ACHN (cell line): ENCODE measurements around the gene USH2A.

Source experiments
- DNase-seq: peaks from one replicate; pipeline ENCODE4 v3.0.0-alpha.2; 2015
- in situ Hi-C: cut with HindIII; loops from 2 replicates; pipeline ENCODE4 v1.10.0; 2017; ENCODE audit warnings: low sequenced_read_pairs, low pct_ligation_motif_present, low pct_unique_long_range_greater_than_20kb

The USH2A gene, protein sequence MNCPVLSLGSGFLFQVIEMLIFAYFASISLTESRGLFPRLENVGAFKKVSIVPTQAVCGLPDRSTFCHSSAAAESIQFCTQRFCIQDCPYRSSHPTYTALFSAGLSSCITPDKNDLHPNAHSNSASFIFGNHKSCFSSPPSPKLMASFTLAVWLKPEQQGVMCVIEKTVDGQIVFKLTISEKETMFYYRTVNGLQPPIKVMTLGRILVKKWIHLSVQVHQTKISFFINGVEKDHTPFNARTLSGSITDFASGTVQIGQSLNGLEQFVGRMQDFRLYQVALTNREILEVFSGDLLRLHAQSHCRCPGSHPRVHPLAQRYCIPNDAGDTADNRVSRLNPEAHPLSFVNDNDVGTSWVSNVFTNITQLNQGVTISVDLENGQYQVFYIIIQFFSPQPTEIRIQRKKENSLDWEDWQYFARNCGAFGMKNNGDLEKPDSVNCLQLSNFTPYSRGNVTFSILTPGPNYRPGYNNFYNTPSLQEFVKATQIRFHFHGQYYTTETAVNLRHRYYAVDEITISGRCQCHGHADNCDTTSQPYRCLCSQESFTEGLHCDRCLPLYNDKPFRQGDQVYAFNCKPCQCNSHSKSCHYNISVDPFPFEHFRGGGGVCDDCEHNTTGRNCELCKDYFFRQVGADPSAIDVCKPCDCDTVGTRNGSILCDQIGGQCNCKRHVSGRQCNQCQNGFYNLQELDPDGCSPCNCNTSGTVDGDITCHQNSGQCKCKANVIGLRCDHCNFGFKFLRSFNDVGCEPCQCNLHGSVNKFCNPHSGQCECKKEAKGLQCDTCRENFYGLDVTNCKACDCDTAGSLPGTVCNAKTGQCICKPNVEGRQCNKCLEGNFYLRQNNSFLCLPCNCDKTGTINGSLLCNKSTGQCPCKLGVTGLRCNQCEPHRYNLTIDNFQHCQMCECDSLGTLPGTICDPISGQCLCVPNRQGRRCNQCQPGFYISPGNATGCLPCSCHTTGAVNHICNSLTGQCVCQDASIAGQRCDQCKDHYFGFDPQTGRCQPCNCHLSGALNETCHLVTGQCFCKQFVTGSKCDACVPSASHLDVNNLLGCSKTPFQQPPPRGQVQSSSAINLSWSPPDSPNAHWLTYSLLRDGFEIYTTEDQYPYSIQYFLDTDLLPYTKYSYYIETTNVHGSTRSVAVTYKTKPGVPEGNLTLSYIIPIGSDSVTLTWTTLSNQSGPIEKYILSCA (N-terminal part only)

DNA sequence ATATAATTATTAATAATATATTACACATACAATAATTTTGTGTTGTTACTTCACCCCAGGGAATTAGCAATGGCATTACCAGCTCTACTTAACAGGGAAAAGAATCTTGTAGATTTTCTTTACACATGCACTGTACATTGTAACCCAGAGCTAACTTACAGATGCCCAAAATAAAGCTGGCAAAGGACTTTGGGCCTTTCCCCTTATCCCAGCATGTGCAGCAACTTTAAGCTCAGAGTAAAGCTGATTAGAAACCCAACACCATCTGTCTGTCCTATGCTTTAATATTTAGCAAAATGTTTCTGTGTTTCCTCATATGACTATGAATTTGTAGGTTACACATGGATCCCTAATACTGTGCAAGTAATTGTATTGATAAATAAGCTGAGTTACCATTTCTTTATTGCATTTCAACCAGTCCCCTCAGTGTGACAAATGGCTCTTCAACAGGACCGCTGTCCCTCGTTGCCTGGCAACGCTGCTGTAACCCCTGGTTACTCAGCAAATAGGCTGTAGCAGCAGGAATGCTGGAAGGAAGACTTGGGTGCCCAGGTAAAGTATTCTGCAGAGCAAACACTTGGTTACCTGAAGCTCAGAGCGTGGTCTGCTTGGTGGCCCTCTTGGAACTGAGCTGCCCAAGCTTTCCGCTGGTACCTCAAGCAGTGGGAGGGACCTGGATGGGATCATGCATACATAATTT, at the start of gene USH2A:
TSS of gene USH2A (minus strand) at position 628 of the 700 bp plus-strand sequence. CDS start 1,112 bp downstream, outside the sequence.
- DNase-seq, result no peak
- in situ Hi-C loops, result no loop called here

DNA sequence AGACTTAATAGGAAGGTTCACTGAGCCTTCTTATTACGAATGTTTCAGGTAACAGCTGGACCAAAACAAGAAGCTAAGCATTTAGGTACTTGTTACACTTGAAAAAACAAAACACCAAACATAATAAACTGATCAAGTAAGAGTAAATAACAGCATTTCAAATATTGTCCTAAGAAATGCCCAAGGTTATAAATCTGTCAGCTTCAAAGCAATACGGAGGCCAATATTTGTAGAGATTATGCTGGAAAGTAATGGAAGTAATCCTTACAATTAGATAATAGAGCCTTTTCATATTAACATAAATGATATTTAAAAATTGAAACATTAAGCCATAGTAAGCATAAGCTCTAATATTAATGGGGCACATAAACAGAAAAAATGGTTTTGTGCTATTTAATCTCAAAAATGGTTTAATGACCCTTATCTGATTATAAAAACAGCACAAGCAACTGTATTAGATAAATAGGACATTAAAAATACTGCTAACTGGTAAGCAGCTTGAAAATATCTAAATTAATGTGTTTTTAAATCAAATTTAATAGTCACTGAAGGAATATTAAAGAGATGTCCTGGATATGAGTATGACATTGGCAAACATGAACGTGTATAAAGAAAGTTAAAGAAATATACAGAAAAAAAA, 43.0 kb upstream of the USH2A start:
- in situ Hi-C loops, result no loop called here
- no peak for DNase-seq

DNA sequence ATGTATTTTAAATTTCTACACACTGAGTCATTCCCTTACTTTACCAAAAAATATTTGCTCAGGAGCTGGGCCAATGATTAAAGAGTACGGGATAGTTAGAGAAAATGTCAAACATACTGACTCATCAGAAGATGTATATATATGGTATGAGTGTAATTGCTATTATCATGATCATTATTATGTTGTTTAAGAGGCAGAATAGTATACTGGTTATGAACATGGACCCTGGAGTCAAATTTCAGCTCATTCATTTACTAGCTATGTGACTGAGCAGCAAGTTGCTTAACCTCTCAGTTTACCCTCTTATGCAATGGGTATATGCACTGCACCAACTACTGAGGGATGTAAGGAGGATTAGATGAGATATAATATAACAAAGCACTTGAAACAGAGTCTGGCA, 41.2 kb upstream of the USH2A start:
- in situ Hi-C loops, result no loop called here
- peak; percentile 3 for DNase-seq

DNA sequence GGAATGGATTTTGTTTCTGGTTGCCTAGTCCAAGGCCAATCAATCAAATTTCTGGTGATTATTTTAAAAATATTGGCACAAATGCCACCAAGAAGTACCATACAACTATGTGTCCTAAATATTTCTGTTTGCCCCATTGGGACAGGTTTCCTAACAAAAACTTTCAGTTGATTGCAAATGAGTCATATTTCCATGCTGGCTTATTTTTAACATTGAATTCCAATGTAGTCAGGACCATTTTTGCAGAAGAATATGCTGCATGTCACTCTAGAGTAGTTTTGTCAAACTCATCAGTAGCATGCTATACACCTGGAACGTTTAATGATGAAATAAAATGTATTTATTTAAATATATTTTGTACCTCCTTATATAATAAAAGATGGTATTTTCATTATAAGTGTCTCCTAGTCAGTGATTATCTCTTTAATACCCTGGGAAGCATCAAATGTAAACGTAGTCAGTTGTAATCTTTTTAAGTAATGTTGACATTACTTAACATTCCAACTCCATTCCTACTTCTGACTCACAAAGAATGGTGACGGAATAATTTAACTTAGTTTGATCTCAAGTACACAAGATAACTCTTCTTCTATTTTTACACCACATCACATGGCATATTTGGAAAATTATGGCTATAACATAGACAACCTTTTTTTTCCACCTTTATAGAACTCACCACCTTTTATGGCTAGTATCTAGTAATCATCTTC, 39.0 kb upstream of the USH2A start:
- in situ Hi-C loops, result no loop called here
- no peak for DNase-seq

DNA sequence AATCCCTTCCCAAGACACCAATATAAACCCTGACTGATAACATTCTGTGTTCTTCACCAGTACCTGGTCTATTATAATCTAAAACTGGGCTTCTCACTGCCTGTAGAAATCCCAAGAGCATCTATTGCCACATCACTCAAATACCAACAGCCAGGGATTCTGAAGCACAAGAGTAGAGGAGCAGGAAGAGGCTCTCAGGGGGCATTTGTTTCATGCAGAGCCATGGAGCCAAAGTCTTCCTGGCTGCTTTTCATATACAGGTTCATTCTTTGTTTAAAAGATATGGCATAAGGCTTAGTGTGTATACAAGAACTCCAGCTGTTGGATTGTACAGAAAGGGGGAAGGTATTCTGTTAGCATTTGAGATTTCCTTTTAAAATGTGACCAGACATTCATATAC, 38.2 kb upstream of the USH2A start:
- DNase-seq, result no peak
- in situ Hi-C loops, result no loop called here

DNA sequence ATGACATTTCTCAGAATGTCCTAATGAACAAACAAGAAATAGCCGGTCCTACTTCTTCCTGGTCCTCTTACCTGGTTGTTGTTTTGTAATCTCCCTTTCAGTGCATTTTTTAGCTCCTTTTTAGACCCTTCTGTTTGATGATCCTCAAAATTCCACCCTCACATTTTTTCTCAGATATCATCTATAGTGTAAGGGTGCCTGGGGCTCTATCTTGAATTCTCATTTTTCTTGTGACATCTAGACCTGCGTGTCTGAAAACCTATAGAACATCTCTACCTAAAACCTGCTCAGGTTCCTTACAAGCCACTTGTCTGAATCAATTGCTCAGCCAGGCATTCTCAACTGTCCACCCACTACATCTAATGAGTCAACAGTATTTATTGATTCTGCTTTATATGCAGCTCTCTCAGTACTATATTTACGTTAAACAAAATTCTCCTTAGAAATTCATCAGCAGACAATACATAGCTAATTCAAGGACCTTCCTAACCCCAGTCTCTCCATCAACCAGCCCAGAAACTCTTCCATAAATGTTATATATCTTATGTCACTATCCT, 36.5 kb upstream of the USH2A start:
- DNase-seq, result no peak
- in situ Hi-C loops, result no loop called here

DNA sequence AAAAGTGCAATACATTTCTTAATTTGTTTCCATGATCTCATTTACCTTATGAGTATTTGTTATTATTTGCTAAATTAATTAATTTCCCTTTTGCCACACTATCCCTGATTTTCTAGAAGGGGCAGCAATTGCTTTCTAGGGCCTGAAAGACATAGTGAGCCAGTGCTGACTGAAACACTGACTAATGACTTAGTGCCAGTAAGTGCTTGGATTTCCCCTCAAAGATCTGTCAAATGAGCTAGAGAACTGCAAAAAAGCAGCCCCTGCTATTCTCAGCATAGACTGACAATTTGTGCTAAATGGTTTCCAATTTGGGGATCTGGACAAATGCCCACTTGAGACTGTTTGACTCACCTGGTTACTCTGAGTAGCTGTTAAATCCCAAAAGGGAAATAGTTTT, 35.6 kb upstream of the USH2A start:
- in situ Hi-C loops, result no loop called here
- DNase-seq, result no peak

DNA sequence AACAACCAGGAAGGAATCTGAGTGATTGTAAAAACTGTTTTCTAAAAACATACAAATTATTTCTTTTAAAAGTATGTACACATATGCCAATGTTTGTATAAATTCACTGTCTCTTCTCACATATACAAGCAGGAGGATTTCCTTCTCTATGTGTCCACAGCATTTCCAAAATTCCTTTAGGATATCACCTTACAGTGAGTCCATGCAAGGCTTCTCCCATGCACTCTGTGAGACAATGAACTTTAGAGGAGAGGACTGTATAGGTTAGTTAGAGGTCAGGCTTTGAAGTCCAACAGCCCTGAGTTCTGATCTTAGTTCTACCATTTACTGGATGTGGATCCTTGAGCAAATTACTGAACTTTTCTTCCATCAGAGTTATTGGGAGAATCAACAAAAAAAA, 34.1 kb upstream of the USH2A start:
- no peak for DNase-seq
- in situ Hi-C loops, result no loop called here

DNA sequence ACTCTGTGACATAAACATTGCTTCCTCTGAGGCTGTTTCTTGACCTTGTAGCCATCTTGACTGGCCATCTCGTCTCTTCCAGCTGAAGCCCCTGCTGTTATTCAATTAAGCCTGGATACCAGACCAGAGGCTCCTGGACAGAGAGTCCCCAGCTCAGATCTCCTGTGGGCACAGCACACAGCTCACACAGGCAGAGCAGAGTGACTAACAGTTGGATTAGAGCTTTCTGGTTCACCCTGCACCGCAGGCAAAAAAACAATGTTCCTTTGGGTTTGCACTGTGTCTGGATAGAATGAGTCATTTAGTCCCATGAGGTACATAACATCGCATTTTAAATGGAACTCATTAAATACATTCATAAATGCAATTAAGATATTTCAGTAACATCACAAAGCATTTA, 33.4 kb upstream of the USH2A start:
- in situ Hi-C loops, result no loop called here
- DNase-seq, result no peak

DNA sequence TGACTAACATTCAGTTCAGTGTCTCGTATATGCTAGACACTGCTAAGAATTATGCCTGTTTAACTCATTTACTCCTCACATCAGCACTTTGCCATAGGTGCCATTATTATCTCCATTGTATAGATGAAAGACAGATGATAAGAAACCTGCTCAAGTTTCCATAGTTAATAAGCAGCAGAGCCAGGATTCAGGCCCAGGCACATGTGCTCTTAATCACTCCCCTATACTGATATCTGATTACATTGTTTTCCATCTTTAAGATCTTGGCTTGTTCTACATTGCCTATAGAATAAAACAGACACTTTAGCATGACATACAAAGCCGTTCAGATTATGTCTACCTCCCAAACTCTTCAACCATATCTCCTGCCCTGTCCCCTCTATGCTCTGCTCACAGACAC, 30.5 kb upstream of the USH2A start:
- in situ Hi-C loops, result no loop called here
- no peak for DNase-seq

DNA sequence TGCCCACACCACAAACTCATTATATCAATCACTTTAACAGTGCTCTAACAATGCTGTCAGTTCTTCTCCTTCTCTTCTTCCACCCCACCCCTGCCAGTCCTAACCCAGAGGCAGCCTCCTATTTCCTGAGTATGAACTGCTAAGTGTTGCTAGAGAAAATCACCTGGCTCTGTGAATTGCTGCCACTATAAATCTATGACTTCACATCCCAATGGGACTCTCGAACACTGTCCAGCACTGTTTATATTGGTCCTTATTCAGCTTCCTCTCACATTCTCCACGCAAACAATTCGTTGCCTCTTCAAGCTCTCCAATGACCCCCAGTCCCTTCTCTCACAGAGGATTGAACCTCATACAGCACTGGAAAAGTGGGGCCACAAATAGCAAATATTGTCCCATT, 27.0 kb upstream of the USH2A start:
- in situ Hi-C loops, result no loop called here
- DNase-seq, result no peak

DNA sequence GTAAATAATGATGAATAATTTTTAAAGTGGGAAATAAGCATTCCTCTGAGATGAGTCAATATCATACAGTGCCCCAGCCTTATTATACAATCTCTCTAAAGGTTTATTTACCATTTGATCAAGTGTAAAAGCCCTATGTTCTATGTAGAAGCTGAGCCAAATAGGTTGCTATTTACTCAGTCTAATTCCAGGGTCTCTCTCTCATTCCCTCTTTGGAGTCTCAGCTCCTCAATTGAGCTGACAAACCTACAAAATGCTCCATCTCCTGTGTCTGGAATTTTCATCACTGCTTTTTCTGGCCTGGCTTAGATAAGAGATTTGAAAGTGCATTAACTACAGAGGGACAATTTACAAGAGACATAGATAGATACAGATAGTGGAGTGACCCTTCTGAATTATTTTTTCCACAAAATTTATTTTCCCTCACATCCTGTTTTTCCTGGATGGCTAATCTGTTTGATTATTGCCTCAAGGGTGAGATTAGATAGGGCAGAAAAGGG, 24.8 kb upstream of the USH2A start:
- in situ Hi-C loops, result no loop called here
- DNase-seq, result no peak

DNA sequence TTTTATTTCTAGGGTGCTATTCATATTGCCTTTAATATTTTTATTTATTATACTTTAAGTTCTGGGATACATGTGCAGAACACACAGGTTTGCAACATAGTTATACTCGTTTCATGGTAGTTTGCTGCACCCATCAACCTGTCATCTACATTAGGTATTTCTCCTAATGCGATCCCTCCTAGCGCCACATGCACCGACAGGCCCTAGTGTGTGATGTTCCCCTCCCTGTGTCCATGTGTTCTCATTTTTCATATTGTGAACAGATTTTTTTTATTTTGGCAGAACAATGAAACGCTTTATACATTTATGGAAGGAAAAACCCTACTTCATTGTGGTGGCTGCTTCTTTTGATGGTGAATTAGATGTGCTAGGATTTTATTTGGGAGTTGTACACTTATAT, 14.4 kb upstream of the USH2A start:
- DNase-seq, result no peak
- in situ Hi-C loops, result no loop called here

DNA sequence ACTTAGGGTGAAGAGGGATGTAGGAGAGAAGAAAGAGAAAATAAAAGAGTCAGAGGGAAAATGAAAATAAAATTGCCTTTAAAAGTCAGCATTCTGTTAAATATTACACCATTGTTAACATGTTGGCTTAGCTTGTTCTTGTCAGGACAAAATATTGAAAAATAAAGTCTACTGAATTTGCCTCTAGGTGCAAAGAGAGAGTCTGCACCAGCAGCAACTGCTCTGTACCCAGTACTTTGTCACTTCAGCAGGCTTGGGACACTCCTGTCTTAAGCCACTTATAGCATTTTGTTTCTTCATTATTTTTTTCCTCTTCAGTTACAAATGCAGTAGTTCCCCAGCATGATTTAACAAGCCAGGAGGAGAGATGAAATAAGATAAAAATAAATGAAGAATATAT, 11.0 kb upstream of the USH2A start:
- in situ Hi-C loops, result no loop called here
- no peak for DNase-seq

DNA sequence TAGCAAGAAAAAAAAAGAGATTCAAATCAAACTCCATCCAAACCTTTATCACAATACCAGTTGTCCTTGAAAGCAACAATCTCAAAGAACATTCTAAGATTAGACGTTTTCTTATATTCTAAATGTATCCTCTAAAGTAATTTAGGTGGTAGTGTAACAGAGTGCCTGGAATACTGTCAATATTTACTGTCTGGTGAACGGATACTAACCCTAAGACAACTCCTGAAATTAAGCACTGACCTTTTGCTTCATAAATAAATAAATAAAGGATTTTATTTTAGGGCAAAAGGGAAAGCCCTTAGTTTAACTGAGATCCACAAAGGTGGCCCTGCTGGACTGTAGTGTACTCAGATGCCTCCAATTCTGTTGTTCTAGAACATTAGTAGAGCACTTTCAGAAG, 9.9 kb upstream of the USH2A start:
- in situ Hi-C loops, result no loop called here
- DNase-seq, result no peak

DNA sequence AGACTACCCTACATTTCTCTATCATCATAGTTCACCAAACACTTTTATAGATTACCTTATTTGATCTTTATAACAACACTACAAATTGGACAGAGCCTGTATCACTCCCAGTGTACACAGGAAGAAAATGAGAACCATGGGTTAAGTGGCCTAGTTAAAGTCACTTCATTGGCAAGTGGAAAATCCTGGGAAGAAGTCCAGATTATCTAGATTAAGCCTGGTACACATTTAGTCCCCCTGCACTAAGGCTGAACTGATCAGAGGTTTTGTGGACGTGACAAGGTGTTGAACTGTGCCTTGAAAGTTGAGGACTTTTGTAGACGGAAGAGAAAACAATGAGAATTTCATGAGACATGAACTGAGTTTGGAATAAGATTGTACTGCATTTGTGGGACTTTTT, 7.5 kb upstream of the USH2A start:
- in situ Hi-C loops, result no loop called here
- no peak for DNase-seq

DNA sequence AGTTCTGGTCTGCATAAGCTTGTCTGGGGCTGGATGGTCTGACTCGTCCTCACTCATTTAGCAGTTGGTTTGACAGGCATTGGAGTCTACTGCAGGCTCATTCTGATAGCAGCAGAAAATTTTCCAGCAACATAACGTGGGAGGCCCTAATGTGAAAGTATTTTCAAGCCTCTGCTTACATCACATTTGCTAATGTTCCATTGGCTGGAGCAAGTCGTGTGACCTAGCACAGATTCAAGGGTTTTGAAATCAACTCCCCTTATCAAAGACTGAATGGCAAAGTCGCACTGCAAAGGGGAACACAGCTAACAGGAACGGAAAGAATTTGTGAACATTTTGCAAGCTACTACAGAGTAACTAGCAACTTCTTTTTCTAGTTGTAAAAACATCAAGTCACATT, 2.3 kb upstream of the USH2A start:
- no peak for DNase-seq
- in situ Hi-C loops, result no loop called here
